KBM-7 (cell line): Measurements from ENCODE around the gene DLG1.

Experiments used
- DNase-seq: peaks from one replicate; pipeline ENCODE4 v3.0.0-alpha.2; 2015
- in situ Hi-C: fragments of 300-500 bp; cut with MboI; formaldehyde crosslinking; loops from 2 replicates; pipeline ENCODE4 v1.14.3; 2020; ENCODE audit warnings: low sequenced_read_pairs, low pct_unique_long_range_greater_than_20kb, mixed read lengths

The DLG1 gene

GRCh38 chr3:197028728-197029510, 269.5 kb downstream of the DLG1 start:
- in situ Hi-C loops: no loop called here
- DNase-seq: peak; percentile 35

GRCh38 chr3:197027896-197028727, 270.3 kb downstream of the DLG1 start:
- DNase-seq: no peak
- in situ Hi-C loops: no loop called here

DNA sequence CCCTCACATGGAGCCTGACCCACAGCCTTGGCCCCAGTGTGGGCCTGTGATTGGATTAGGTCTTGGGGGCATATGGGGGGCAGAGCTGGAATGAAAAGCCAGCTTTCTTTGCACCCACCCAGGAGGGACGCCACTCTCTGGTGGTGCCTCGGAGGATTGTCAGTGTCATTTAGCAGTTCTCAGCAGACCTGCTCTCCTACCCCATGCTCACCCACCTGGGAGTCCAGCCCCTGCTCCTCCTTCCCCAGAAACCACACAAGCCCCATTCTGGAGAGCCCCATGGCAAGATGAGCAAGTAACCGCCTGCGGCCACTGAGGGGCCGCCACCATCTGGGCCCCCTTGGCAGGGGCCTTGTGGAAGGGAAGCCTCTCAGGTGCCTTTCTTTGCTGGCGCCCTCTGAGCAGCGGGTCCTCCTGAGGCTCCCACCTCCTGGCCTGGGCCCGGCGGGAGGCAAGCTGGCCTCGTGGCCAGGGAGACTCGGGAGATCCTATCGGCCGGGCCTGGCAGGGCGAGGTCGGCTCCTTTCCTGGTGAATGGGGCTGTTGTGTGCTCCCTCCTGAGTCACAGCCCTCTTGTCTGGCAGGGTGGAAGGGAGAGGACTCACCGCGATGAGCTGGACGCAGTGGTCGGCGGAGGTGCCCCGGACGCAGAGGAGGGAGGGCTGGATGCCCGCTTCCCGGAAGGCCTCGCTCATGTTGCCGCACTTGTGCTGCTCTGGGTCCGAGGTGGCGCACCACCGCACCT, 271.1 kb downstream of the DLG1 start:
- DNase-seq: no peak
- in situ Hi-C loops: no loop called here

DNA sequence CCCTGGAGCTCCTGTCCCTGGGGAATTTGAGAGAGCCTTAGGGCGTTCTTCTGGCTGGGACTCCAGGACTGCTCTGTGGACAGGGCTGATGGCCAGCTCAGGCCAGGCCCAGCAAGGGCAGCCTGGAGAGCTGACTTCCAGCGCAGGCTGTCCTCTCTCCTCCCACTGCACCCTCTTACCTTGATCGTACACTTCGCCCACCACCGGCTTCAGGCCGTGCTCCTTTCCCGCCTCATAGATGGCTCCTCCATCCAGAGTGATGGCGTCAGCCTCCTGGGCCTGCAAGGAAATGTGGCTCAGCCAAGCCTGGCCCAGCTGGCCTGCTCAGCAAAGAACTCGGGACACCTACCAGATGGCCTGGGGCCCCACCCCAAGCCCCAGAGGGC, 271.9 kb downstream of the DLG1 start:
- no peak for DNase-seq
- in situ Hi-C loops: no loop called here

DNA sequence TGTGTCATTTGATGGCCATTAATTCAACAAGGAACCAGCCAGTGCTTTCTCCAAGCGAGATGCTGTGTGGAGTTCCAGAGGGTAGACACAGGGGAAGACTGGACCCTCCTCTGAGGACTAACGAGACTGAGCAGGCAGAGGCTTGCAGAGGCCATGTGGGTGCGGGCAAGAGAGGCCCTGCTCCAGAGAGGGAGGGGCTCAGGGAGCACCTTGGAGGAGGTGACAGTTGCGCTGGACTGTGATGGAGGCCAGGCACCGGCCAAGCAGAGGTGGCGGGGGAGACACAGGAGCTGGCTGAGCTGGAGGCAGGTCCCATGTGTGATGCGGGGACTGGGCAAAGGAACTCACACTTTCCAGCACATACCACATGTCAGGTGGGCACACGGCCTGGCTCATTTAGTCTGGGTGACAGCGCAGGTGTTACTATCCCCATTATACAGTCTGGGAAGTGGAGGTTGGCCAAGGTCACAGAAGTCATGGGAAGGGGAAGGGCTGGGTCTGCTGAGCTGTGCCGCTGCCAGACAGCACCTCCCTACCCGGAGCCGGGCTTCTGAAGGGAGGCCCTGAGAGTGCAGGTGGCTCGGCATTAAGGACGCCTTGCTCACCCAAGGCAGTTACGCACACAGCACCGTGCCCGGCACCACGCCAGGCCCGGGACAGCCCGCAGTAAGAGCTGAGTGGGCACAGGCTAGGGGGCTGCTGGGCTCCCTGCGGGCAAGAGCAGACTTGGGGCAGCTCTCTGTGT, 272.5 kb downstream of the DLG1 start:
- in situ Hi-C loops: no loop called here
- DNase-seq: no peak

GRCh38 chr3:197024881-197025735, 273.3 kb downstream of the DLG1 start:
- DNase-seq: no peak
- in situ Hi-C loops: no loop called here

- in situ Hi-C loops: no loop called here
Observed at GRCh38 chr3:197023998-197024651, 274.3 kb downstream of the DLG1 start.

DNA sequence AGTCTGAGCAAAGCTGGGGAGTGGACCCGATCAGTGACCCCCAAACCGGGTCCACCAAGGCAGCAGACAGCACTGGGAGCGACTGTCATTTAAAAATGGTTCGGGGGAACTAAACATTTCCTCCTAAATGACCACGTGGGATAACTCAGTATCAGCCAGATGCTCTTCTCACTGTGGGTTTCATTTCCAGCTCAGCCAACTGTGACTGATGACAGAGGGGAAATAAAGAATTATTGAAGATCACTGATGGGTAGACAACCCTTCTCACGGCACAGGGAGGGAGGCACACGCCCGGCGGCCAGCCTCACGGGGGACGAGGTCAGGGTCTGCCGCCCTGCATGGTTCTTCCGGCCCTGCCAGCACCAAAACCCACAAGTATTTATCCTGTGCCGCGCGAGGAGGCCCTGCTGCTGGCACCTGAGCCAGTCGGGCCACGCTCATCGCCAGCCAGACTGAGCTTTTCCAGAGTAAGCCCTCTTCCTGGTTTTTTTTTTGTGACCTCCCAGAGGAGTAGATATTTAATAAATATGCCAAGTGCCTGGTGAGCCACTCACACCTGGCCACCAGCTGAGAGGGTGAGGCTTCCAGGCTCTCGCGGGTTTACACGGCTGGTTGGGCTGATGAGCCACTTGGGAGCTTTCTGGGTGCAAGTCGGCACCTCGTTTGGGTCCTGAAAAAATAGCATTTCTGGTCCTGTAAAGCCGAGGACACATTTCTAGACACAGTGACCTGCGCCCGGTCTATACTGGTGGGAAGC, 275.0 kb downstream of the DLG1 start:
- peak; percentile 88 for DNase-seq
- in situ Hi-C loops: no loop called here

More at GRCh38 chr3:197023998-197024651, 274.3 kb downstream of the DLG1 start:
- DNase-seq: no peak

GRCh38 chr3:197022405-197023231, 275.8 kb downstream of the DLG1 start:
- in situ Hi-C loops: no loop called here

GRCh38 chr3:197021729-197022404, 276.5 kb downstream of the DLG1 start:
- in situ Hi-C loops: no loop called here

More at GRCh38 chr3:197022405-197023231, 275.8 kb downstream of the DLG1 start:
- peak; percentile 28 for DNase-seq

DNA sequence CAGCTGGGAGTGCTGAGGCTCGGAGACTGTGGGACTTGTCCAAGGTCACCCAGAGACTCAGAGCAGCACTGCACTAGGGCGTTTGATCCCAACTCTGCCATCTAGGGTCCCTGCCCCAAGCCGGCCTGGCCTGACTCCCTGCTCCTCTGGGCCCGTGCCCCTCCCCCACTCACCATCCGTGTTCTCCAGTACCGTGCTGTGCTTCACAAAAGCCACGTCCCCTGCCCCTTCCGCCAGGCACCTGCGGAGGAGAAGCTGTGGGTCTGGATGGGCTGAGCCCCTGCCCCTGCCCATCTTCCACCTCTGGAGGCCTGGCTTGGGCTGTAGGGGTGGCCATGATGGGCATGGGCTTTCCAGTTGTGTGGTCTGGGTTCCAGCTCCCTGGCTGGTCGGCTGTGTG, 277.2 kb downstream of the DLG1 start:
- no peak for DNase-seq

More at GRCh38 chr3:197021729-197022404, 276.5 kb downstream of the DLG1 start:
- no peak for DNase-seq

DNA sequence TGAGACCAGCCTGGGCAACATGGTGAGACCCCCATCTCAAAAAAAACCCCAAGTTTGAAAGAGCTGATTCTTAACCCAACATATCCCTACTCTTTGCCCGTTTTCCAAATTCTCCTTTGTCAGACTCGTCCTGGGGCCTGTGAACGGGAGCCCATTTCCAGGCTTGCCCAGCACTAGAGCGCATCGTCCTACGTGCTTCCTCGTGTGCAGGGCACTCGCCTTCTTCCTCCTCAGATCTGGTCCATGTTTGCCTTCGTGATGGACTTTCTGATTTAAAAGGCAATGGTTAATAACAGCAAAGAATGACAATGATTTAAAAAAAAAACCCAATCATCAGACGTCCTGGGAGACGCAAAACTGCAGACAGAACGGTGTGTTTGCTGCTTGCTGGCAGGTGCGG, 278.9 kb downstream of the DLG1 start:
- in situ Hi-C loops: no loop called here

More for the DNA sequence above, 277.2 kb downstream of the DLG1 start:
- in situ Hi-C loops: no loop called here

GRCh38 chr3:197019021-197019420, 279.4 kb downstream of the DLG1 start:
- DNase-seq: no peak
- in situ Hi-C loops: no loop called here

More for the DNA sequence above, 278.9 kb downstream of the DLG1 start:
- DNase-seq: no peak

- DNase-seq: no peak
- in situ Hi-C loops: no loop called here
Observed at GRCh38 chr3:197017003-197017402, 281.4 kb downstream of the DLG1 start.
